HG02885 (cell line): ENCODE data around the gene NEK7.
"Not testable (repeated sequence)": the region's sequence is repeated elsewhere in the genome, so short reads cannot be mapped to it uniquely, and the experiment has no call there.

Experiments
- ATAC-seq: cut with Tn5 transposase; IDR thresholded peaks from one replicate; pipeline ENCODE4 v1.9.1; 2021; ENCODE audit warnings: mild to moderate bottlenecking; ENCODE audit not compliant: unreplicated experiment, poor library complexity

Gene NEK7

GRCh38 chr1:198199105-198199504 lies 42.3 kb downstream of the NEK7 start:
- ATAC-seq = peak; percentile 50

GRCh38 chr1:198201956-198202784 lies 45.4 kb downstream of the NEK7 start:
- ATAC-seq = peak; percentile 89

- no peak for ATAC-seq
These were observed 46.6 kb downstream of the NEK7 start for GRCh38 chr1:198203434-198203833.

- no peak for ATAC-seq
These were observed 48.4 kb downstream of the NEK7 start for GRCh38 chr1:198205016-198205684.

- no peak for ATAC-seq
These were observed 49.5 kb downstream of the NEK7 start for GRCh38 chr1:198206292-198206691.

GRCh38 chr1:198211696-198212095 lies 54.9 kb downstream of the NEK7 start:
- no peak for ATAC-seq

- ATAC-seq = no peak
These were observed 55.3 kb downstream of the NEK7 start for GRCh38 chr1:198212126-198212525.

- ATAC-seq = no peak
These were observed 55.9 kb downstream of the NEK7 start for GRCh38 chr1:198212675-198213074.

GRCh38 chr1:198214924-198215323 lies 58.1 kb downstream of the NEK7 start:
- no peak for ATAC-seq

- no peak for ATAC-seq
These were observed 63.6 kb downstream of the NEK7 start for GRCh38 chr1:198220428-198220827.

GRCh38 chr1:198227010-198227409 lies 70.2 kb downstream of the NEK7 start:
- not testable (repeated sequence) for ATAC-seq

- not testable (repeated sequence) for ATAC-seq
These were observed 70.7 kb downstream of the NEK7 start for GRCh38 chr1:198227454-198227853.

GRCh38 chr1:198228925-198229324 lies 72.1 kb downstream of the NEK7 start:
- ATAC-seq = no peak

GRCh38 chr1:198231779-198232178 lies 75.0 kb downstream of the NEK7 start:
- no peak for ATAC-seq

GRCh38 chr1:198232378-198232777 lies 75.6 kb downstream of the NEK7 start:
- no peak for ATAC-seq

- ATAC-seq = no peak
These were observed 76.3 kb downstream of the NEK7 start for GRCh38 chr1:198232940-198233675.

- ATAC-seq = no peak
These were observed 77.9 kb downstream of the NEK7 start for GRCh38 chr1:198234520-198235251.

- no peak for ATAC-seq
These were observed 81.3 kb downstream of the NEK7 start for GRCh38 chr1:198238121-198238520.

- ATAC-seq = peak; percentile 29
These were observed 84.8 kb downstream of the NEK7 start for GRCh38 chr1:198241553-198241952.

GRCh38 chr1:198244772-198245171 lies 88.0 kb downstream of the NEK7 start:
- ATAC-seq = no peak
